HTR-8/SVneo (cell line): Measurements from ENCODE around the gene DAPK1.

Source experiments
- DNase-seq: peaks from one replicate; pipeline ENCODE4 v3.0.0; 2011; ENCODE audit warnings: low spot score, mixed read lengths; ENCODE audit not compliant: insufficient read length
- FAIRE-seq: peaks from 2 replicates; lab custom pipeline; 2011; peaks lifted over from hg19 to GRCh38; lab: Jason Lieb, UNC

Gene DAPK1

DNA sequence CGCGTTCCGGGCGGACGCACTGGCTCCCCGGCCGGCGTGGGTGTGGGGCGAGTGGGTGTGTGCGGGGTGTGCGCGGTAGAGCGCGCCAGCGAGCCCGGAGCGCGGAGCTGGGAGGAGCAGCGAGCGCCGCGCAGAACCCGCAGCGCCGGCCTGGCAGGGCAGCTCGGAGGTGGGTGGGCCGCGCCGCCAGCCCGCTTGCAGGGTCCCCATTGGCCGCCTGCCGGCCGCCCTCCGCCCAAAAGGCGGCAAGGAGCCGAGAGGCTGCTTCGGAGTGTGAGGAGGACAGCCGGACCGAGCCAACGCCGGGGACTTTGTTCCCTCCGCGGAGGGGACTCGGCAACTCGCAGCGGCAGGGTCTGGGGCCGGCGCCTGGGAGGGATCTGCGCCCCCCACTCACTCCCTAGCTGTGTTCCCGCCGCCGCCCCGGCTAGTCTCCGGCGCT, at the start of gene DAPK1:
Gene DAPK1 (plus strand): TSS at position 264 of the 442 bp plus-strand sequence. CDS start 1,211 bp downstream, outside the sequence.
- peak; percentile 17 for DNase-seq
- FAIRE-seq: no peak

DNA sequence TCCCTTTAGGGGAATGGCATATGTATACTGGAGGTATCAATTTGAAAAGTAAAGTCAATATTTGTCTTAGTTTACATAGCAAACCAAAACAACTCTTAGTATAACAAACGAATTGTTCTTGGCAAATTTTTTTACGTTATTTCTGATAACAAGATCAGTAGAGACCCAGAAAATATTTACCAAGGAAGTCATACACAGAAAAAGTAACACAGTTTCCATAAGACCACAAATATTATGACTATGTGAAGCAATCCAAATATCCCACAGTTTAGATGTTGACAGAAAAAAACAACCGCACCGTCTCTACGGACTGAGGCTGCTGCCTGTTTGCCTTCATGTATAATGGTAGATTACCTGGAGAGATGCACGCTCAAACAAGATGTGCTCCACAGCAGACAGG, 46.5 kb upstream of the DAPK1 start:
- no peak for FAIRE-seq
- no peak for DNase-seq

DNA sequence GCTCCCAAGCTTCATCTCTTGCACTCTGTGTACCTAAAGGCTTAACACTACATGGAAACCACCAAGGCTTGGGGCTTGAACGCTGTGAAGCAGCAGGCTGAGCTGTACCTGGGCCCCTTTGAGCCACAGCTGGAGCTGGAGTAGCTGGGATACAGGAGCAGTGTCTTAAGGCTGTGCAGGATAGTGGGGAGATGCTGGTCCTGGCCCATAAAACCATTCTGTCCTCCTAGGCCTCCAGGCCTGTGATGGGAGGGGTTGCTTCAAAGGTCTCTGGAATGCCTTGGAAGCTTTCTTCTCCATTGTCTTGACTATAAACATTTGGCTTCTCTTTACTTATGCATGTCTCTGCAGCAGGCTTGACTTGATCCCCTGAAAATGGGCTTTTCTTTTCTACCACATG, 42.3 kb upstream of the DAPK1 start:
- no peak for FAIRE-seq
- no peak for DNase-seq

DNA sequence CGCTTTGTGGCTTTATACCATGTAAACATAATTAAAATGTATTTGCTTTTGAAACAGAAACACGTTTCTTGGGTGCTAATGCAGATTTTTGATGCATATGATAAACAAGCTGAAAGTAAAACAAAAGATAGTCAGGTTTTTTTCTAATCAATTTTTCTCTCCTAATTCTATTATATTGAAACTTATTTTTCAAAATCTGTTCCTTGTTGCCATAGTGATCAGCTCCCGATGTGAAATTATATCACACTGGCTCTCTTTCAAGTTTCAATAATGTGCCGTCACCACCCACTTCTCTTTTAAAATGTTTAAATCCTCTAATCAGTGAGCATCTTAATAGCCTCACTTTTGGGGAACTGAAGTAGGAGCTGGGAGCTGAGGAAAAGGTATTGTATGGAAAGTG, 36.4 kb upstream of the DAPK1 start:
- no peak for FAIRE-seq

DNA sequence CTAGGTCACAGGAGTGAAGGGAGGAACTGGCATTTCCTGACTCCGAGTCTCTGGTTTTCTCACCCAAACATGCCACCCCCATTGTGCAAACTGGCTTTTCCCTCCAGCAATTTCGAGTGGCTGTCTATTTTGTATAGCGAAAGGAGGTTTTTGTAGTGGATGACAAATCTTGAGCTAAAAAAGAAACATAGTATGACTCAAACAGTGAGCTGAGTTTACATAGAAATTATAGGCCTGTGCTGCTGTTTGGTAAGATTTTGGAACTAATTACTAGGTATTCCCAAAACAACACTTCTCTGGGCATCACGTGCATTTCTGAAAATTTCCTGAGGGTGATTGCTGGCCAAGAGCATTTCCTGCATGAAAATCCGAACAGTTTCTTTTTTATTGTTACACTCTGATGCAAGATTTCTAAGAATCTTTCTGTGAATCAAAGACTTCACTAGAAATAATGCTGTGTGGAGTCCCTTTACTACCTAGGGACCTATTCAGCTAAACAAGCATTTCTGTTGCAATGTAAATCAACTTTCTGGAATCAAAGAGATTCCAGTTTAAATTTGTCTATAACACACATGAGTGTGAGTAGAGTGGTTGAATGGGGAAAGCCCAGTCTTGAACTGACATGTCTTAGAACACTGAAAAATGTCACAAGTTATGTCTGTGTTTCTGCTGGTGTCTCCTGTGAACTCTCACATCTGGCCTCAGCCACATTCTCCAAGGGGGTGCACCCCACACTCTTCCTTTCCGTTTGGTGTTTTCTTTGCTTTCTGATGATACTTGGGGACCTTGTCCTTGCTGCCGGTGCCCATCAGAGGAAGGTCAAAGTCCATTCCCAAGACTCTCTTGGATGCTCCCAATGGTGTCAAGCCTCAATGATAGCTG, 33.3 kb upstream of the DAPK1 start:
- FAIRE-seq: no peak
- no peak for DNase-seq

More for the DNA sequence above, 36.4 kb upstream of the DAPK1 start:
- DNase-seq: no peak

DNA sequence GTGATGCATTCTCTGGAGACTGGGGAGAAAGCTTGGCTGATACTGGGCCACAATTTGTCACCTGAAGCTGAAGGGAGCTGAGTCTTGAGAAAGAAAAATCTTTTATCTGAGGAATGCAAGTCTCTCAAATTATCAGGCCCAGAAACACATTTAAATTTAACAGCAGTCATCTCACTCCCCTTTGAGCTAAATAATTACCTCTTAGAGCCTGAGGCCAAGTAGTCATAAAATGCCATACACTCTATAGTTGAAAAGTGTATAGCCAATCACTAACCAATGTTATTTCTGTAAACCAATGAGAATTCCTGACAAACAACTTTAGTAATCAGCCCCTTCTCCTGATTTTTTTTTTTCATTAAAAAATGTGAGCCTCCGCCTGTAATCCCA, 32.7 kb upstream of the DAPK1 start:
- DNase-seq (no peak), FAIRE-seq (no peak)

DNA sequence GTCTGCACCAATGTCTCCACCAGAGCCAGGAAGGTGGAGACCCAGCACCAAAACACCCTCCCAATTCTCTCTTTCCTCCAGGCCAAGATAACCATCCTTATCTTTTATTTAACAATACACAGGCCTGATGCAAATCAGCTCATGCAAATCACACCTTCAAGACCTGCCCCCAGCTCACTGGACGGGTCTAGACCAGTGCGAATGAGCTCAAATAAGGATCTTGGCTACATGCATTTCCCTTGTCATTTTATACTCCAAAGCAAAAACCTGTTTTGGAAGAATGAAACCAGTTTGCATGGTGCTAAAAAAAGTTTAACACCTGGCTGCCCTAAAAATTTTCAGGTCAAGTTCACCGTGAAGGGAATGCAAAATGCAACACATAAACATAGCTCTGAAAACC, 31.9 kb upstream of the DAPK1 start:
- FAIRE-seq (no peak), DNase-seq (no peak)

DNA sequence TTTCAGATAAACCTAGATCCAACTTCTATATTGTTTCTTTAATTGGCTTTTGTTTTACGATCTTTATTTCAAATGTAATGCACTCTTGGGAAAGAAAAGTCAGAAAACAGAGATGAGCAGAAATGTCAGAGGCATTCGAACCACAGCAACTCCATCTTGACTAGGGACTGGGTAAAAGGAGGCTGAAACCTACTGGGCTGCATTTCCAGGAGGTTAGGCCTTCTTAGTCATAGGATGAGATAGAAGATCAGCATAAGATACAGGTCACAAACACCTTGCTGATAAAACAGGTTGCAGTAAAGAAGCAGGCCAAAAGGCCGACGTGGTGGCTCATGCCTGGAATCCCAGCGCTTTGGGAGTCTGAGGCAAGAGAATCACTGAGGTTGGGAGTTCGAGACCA, 30.5 kb upstream of the DAPK1 start:
- DNase-seq (no peak), FAIRE-seq (no peak)

DNA sequence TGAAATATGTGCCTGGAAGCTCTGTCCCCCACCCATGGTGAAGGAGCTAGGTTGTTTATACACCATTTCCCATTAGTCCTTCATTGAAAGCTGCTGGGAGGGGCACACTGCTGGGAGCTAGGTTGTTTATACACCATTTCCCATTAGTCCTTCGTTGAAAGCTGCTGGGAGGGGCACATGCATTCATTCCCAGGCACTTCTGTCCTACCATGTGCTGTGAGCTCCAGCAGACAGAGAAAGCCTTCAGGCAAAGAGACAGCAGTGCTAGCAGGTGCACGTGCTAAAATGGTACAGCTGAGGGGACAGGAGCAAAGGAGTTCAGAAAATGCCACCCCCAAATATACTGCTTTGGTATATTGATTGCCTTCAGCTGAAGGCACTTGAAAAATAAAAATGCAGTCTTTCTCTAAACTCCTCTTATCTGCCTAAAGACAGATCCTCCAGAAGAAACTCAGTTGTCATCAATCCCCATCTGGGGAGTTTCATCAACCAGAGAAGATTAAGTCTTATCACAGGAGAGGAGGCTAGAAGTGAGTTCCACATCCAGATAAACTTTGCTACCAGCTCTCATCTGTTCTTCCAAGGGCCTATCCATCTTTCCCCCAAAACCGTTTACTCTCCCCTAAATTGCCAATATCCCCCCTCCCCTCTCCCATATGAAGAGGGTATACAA, 27.7 kb upstream of the DAPK1 start:
- DNase-seq: no peak
- FAIRE-seq: no peak

DNA sequence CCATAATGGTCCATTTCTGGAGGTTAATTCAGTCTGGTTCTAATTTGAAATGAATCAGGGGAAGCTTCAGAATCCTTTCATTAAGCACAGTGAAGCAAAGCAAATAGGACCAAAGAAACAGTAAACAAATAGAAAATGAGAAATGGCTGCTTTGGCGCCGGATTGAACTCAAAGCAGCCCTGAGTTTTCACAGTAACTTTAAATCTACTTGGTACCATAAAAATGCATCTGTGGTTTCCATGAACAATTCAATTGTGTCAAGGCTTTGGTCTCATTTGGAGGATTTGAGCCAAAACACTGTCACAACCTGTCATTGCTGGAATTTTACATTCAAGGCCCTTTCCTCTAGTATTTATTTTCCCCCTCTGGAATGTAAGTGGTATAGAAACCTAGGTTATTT, 25.9 kb upstream of the DAPK1 start:
- DNase-seq (no peak), FAIRE-seq (no peak)

DNA sequence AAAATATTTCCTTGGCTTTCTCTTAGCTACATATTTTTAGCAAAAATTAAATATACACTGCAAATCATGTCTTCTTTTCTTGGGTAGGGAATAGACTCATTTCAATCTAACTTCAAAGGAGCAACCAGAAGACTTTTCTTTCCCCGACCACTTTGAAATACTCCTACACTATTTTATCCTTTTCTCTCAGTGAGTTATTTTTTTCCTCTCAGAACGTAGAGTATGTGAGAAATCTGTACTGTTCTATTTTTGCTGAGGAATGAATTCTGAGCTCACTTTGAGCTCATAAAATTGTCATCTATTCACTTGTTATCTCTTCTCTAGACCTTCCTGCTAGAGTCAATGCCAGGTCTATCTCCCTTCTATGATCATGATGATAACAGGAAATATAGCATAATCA, 22.2 kb upstream of the DAPK1 start:
- DNase-seq (no peak), FAIRE-seq (no peak)

DNA sequence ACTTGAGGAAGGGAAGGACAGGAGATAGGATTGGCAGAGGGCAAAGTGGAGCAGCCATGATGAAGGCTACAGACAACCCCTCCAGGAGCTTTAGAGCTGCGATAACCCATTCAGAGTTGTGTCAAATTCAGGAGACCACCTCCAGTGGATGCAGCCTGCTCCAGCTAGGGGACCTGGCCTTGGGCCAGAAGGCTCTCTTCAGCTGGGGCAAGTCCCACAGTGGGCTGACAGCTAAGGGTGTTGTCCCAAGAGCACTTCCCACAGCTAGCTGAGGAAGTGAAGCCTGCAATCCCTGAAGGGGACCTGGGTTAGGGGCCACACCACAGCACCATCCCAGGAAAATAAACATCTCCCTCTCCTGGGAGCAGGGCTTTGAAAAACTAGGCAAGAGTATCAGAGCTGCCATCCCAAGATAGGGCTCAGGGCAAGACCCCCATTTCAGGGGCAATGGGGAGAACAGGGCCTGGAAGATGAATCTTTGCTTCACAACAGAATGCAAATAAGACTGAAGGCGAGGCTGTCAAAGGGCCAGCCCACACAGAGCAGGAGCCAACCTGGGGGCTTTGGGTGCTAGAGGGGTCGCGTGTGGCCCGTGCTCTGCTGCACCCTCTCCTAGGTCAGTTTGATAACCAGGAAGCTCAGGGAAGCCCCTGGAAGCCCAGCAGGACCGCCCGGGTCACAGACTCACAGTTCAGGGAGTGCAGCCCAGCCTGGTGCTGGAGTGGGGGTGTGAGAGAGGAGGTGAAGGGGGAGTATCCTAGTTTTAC, 19.3 kb upstream of the DAPK1 start:
- FAIRE-seq: no peak
- no peak for DNase-seq

DNA sequence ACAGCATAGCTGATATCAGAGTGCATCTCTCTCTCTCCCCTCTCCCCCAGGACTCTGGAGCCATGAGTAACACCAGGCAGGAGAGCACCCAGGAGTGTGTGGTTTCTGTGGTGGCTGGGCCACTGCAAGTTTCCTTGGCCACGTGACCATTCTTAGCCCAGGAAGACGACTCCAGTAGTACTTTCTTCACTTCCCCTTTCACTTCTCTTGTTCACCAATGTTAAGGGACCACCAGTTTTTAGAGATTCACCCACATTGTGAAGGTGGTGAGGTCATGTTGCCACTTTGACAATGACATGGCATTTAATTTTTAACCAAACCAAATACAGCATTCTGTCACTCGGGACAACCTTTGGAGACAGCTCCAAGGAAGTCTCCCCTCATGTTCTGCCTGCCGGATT, 17.9 kb upstream of the DAPK1 start:
- FAIRE-seq (no peak), DNase-seq (no peak)

DNA sequence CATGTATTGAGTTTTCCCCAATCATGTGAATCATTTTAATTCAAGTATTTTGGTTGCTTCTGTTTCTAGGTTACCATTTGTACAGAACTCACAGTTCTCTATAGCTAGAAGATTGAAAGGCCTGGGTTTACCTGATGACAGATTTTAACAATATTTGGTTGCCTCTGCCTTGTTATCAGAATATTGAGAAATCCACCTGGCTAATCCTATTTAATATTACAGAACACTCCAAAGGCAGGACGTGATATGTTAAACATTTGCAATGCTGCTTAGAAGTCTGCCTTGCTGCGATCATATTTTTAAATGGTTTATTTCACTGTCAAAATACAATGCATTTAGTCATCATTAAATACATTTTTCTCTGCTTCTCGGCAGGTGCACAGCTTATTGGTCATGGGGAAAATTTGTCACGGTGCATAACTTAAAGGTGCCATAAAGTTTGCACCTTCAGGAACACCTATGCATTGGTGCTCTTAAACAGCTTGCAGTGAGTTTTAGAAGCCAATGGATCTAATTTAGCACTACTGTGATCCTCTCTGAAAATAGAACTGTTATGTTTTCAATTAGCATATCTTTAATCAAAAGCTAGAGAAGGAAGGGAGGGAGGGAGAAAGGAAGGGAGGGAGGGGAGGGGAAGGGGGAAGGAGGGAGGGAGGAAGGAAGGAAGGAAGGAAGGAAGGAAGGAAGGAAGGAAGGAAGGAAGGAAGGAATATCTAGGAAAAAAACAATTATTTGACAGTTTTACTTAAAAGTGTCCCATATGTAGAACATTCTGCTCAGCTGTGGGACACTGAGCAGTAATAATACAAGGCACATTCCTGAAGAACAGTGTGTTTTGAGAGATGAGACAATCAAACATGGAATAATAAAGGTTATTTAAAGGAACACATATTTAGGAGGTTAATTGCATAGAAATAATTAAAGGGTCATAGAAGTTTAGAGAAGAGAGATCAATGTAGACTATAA, 15.5 kb upstream of the DAPK1 start:
- FAIRE-seq (no peak), DNase-seq (no peak)

DNA sequence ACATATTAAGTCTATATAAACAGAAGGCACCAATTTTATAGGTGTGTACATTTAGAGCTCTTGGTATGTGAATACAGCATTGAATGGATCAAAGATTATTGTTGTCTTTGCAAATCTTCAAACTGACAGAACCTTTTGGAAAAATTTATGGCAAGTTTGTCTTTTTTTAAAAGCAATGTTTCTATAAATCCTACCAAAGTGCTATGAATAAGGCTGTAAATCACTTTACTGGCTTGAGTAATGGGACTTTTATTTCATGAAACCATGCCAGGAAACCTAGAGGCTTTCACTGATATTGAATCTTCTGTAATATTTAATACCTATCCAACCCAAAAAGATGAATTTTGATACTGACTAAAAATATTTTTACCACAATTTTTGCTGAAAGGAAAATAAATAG, 7.4 kb upstream of the DAPK1 start:
- no peak for DNase-seq
- no peak for FAIRE-seq

DNA sequence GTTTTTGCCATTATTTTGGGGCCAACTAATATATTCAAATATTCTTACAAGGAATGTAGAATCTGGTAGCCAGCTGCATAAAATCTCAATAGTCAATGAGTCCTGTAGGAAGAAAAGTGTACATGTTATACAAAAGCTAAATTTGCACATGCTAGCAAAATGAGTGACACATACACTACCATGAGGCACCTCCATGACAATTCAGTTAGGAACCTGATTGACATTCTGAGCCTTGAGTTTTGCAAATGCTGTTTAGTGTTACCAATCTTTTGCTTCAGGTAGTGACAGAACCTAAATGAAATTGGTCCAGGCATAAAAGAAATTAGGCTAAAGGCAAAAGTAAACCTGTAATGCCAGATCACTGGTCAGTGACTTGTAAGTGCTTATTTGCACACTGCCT, 6.8 kb upstream of the DAPK1 start:
- no peak for FAIRE-seq
- DNase-seq: no peak

DNA sequence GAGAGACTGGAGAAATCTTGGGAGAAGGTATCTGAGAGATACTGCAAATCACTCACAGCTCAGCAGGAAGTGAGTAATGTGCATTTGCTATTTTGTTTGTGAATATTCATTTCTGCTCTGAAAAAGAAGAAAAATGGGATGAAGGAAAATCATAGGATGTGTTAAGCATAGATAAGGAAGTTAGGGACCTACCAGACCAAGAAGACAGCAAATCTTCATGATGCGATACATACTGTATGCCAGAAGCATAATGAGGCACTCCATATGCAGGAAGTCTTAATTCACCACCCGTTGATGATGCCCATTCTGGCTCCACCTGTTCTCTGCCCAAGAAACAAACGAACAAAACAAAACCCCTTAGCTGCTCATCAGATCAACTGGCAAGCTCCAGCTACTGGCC, 6.1 kb upstream of the DAPK1 start:
- DNase-seq: no peak
- FAIRE-seq: no peak

DNA sequence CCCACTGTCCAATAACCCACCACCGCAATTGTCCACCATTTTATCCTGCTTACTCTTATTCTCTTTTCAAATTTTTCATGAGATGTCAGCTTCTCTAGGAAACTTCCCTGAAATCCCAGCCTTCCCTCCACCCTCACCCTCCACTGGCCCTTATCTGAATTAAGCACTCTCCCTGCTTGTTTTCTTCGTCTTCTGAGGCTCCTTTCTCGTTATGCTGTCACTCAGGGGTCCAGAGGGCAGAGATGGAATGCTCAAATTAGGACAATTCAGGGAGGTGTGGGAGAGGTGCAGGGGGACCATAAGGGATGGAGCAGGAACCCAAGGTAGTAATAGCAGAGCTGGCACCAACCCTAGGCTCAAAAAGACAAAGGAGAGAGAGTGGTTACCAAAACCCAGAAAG, 5.0 kb upstream of the DAPK1 start:
- no peak for FAIRE-seq
- DNase-seq: no peak

DNA sequence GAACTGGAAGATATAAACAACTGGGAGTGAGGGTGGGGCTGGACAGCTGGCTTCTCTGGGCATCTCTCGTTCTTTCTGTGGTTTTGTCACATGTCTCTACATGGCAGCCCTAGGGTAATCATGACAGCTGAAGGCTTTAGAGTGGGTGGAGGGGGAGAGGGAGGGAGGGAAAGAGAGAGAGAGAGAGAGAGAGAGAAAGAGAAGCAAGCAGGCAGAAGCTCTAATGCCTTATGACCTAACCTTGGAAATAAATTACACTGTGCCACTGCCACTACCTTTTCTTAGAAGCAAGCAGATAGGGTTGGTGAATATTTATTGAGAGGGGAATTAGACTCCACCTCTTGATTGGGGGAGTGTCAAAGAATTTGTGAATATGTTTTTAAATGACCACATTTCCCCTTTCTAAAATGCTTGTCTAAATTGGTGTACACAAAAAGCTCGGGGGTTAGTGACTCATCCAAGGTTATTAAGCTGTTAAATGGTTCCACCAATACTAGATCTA, 2.6 kb upstream of the DAPK1 start:
- DNase-seq: no peak
- no peak for FAIRE-seq
